Measurements from ENCODE around the gene P2RY14.

Gene P2RY14

GRCh38 chr3:151213151-151213550 is 65.2 kb downstream of the P2RY14 start:
- TF ChIP-seq TAF1 (IDR thresholded peaks at IDR 0.05; ENCODE audit: borderline replicate concordance, insufficient read depth, low read length) = no peak
- TF ChIP-seq SIN3A (IDR thresholded peaks at IDR 0.05; ENCODE audit: borderline replicate concordance, insufficient read depth, low read length) = no peak
- no peak for TF ChIP-seq POLR2AphosphoS5 (IDR thresholded peaks at IDR 0.05; ENCODE audit: low read depth, low read length)
- TF ChIP-seq FOXP2 (optimal IDR thresholded peaks at IDR 0.05; ENCODE audit: borderline replicate concordance, extremely low read depth, extremely low read length, insufficient read depth) = no peak
- TF ChIP-seq, protein P1, sequence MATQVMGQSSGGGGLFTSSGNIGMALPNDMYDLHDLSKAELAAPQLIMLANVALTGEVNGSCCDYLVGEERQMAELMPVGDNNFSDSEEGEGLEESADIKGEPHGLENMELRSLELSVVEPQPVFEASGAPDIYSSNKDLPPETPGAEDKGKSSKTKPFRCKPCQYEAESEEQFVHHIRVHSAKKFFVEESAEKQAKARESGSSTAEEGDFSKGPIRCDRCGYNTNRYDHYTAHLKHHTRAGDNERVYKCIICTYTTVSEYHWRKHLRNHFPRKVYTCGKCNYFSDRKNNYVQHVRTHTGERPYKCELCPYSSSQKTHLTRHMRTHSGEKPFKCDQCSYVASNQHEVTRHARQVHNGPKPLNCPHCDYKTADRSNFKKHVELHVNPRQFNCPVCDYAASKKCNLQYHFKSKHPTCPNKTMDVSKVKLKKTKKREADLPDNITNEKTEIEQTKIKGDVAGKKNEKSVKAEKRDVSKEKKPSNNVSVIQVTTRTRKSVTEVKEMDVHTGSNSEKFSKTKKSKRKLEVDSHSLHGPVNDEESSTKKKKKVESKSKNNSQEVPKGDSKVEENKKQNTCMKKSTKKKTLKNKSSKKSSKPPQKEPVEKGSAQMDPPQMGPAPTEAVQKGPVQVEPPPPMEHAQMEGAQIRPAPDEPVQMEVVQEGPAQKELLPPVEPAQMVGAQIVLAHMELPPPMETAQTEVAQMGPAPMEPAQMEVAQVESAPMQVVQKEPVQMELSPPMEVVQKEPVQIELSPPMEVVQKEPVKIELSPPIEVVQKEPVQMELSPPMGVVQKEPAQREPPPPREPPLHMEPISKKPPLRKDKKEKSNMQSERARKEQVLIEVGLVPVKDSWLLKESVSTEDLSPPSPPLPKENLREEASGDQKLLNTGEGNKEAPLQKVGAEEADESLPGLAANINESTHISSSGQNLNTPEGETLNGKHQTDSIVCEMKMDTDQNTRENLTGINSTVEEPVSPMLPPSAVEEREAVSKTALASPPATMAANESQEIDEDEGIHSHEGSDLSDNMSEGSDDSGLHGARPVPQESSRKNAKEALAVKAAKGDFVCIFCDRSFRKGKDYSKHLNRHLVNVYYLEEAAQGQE (IDR thresholded peaks at IDR 0.05; ENCODE audit: insufficient read depth in 1 of 2, low read depth in 2 of 2, low read length in 2 of 2) = no peak

GRCh38 chr3:151210676-151211381 is 67.5 kb downstream of the P2RY14 start:
- TF ChIP-seq, protein P1 (IDR thresholded peaks at IDR 0.05; ENCODE audit: insufficient read depth in 1 of 2, low read depth in 2 of 2, low read length in 2 of 2) = no peak
- TF ChIP-seq FOXP2 (optimal IDR thresholded peaks at IDR 0.05; ENCODE audit: borderline replicate concordance, extremely low read depth, extremely low read length, insufficient read depth) (no peak), SIN3A (IDR thresholded peaks at IDR 0.05; ENCODE audit: borderline replicate concordance, insufficient read depth, low read length) (no peak), TAF1 (IDR thresholded peaks at IDR 0.05; ENCODE audit: borderline replicate concordance, insufficient read depth, low read length) (no peak), POLR2AphosphoS5 (IDR thresholded peaks at IDR 0.05; ENCODE audit: low read depth, low read length) (no peak)

- TF ChIP-seq, protein P1 (IDR thresholded peaks at IDR 0.05; ENCODE audit: insufficient read depth in 1 of 2, low read depth in 2 of 2, low read length in 2 of 2) = no peak
- TF ChIP-seq SIN3A (IDR thresholded peaks at IDR 0.05; ENCODE audit: borderline replicate concordance, insufficient read depth, low read length) (no peak), TAF1 (IDR thresholded peaks at IDR 0.05; ENCODE audit: borderline replicate concordance, insufficient read depth, low read length) (no peak), FOXP2 (optimal IDR thresholded peaks at IDR 0.05; ENCODE audit: borderline replicate concordance, extremely low read depth, extremely low read length, insufficient read depth) (no peak), POLR2AphosphoS5 (IDR thresholded peaks at IDR 0.05; ENCODE audit: low read depth, low read length) (no peak)
These were observed 68.7 kb downstream of the P2RY14 start for GRCh38 chr3:151209654-151210053.

- no peak for TF ChIP-seq POLR2AphosphoS5 (IDR thresholded peaks at IDR 0.05; ENCODE audit: low read depth, low read length)
- no peak for TF ChIP-seq SIN3A (IDR thresholded peaks at IDR 0.05; ENCODE audit: borderline replicate concordance, insufficient read depth, low read length)
- TF ChIP-seq, protein P1 (IDR thresholded peaks at IDR 0.05; ENCODE audit: insufficient read depth in 1 of 2, low read depth in 2 of 2, low read length in 2 of 2) = no peak
- no peak for TF ChIP-seq FOXP2 (optimal IDR thresholded peaks at IDR 0.05; ENCODE audit: borderline replicate concordance, extremely low read depth, extremely low read length, insufficient read depth)
- TF ChIP-seq TAF1 (IDR thresholded peaks at IDR 0.05; ENCODE audit: borderline replicate concordance, insufficient read depth, low read length) = no peak
These were observed 72.1 kb downstream of the P2RY14 start for GRCh38 chr3:151206201-151206600.
